HG02840 (cell line): ENCODE results near the gene DLG2.
"Not testable (repeated sequence)": the region's sequence is repeated elsewhere in the genome, so short reads cannot be mapped to it uniquely, and the experiment has no call there.

ENCODE experiments used
- ATAC-seq: cut with Tn5 transposase; IDR thresholded peaks from one replicate; pipeline ENCODE4 v1.9.1; 2021; ENCODE audit warnings: mild to moderate bottlenecking, moderate library complexity, moderate number of reproducible peaks; ENCODE audit not compliant: unreplicated experiment, low FRiP score

Gene DLG2

DNA sequence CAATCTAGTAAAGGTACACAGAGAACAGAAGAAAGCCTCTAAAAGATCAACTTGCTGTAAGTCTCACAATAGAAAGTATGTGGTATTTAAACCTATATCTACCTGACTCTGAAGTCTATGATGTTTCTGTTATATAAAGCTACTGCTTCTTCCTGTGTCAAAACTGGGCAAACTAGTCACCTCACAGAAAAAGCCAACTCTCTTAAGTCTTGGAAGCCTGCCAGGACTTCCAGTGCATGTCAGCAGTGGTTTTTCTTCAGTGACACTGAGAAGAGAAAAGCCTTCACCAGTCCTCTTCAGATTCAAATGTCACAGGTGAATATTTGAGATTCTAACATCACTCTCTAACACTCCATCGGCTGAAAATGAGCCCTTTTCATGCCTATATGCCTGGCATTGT, 808.0 kb downstream of the DLG2 start:
- no peak for ATAC-seq

DNA sequence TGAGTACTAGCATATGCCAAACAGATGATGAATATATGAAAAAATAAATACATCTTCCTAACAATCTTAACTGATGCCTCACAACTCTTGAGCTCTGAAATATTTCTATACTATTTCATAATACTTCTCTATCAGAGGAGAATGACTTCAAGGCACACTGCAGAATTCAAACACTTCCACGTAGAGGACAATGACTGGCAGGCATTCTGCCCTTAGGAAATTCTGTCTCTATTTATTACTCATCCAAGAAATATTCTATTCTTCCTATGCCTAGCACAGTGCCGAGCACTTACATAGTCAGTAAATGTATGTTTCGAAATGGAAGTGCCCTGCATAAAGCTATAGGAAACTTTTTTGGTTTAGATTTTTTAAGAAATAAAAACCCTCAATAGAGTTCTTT, 809.1 kb downstream of the DLG2 start:
- no peak for ATAC-seq

- ATAC-seq: no peak
Observed at GRCh38 chr11:84812471-84812969, 814.6 kb downstream of the DLG2 start.

- ATAC-seq: no peak
Observed at GRCh38 chr11:84806354-84806753, 820.8 kb downstream of the DLG2 start.

DNA sequence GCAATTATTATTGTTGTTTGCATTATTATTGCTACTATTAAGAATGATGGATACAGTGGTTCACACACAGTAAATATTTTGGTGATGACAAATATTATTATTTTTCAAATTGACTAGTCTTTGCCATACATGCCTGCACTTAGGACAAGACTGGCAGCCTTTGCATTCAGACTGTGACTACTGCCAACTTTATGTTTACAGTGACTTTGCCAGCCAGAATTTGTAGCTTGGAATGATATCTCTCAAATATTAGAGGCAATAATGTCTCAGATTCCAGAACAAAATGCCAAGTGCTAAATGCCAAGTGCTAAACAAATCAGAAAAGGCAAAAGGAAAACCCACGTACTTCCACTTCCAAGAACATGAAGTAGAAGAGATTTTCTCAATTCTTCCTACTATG, 823.1 kb downstream of the DLG2 start:
- ATAC-seq: no peak

DNA sequence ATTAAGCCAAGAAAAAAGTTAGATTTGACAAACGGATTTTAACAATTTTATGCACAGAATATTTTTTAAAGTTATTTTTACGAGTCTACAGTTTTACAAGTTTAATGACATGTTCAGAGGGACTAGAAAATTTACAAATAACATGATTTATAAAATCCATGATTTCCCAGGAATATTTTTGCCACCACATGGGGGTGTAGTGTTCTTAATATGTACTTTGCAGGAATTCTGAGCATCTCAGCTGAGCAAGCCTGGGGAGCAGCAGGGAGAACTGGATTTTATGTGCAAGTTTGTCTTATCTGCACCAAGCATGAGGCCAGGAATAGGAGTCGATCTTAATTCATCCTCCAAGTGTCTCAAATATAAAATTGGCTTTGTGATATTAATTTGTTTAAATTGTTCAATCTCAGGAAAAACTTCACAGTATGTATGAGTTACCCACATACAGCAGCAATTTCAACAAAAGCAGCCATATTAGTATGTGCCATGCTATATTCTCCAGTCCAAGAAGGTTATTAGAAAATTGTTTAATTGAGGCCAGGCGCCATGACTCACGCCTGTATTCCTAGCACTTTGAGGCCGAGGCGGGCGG, 826.3 kb downstream of the DLG2 start:
- no peak for ATAC-seq

DNA sequence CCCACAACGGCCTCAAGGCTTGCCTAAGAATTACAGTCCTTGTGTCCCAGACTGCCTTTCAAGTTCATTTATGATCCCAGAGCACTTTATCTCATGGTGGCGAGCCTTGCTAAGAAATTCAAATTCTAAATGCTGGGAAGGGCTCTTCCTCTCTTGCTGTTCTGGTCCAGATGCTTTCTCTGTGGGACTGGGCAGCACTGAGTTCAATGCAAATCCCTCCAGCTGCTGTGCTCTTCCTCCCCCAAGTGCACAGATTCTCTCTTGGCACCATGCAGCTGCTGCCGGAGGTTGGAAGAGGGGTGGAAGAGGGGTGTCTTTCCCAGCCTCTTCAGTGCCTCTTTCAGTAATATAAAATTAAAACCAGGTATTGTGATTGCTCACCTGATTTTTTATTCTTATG, 828.0 kb downstream of the DLG2 start:
- ATAC-seq: no peak

DNA sequence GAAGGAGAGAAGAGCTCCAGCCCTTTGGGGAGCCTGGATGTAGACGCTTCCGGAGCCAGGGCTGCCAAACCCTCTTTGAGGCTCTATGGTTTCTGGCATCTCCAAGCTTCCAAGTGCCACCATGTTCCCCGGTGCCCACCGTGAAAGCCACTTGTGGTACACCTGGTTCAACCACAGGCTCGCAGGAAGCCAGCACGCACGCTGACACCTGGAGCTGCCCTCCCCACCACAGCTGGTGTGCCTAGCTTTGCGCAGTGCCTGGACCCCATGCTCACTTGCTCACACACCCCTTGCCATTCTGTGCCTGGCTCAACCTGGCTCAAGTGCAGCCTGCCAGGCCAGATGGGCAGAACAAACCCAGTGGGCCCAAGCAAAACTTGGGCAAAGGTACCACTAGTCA, 831.4 kb downstream of the DLG2 start:
- no peak for ATAC-seq

DNA sequence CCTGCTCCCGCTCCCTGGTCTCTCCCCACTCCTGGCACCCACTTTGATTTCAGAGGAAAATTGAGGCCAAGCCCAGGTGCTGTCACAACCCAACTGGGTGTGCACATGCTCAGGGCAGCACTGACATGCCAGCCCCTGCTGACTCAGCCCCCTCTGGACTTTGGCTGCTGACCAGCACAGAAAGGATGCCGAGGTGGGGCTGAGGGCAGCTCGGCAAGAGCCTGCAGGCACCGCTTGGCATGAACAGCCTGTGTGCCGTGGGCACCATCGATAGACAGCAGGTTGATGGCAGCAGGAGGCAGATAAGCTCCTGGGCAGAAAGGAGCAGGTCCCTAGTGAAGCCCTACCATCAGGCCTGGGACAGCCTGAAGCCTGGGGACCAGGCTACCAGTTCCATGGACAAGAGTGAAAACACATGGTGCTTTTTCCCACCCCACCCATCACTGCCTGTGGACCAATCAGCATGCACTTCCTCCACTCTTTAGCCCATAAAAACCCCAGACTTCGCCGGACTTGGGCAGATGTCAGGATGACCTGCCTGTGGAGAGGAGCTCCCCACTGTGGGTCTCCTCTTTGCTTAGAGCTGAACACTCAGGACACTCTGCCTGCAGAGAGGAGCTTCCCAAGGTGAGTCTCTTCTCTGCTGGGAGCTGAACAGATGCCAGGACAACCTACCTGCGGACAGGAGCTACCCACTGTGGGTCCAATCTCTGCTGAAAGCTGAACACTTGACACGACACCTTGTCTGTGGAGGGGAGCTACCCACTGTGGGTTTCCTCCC, 832.3 kb downstream of the DLG2 start:
- ATAC-seq: no peak

DNA sequence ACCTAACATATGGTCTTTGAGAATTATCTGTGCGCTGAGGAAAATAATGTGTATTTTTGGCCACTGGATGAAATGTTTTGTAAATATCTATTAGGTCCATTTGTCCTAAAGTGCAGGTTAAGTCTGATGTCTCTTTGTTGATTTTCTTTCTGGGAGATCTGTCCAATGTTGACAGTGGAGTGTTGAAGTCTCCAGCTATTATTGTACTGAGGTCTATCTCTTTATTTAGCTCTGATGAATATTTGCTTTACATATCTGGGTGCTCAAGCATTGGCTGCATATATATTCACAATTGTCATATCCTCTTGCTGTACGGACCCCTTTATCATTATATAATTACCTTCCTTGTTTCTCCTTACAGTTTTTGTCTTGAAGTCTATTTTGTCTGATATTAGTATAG, 833.8 kb downstream of the DLG2 start:
- ATAC-seq: no peak

- no peak for ATAC-seq
Observed at GRCh38 chr11:84790849-84791427, 836.2 kb downstream of the DLG2 start.

GRCh38 chr11:84788220-84788619, 838.9 kb downstream of the DLG2 start:
- no peak for ATAC-seq

DNA sequence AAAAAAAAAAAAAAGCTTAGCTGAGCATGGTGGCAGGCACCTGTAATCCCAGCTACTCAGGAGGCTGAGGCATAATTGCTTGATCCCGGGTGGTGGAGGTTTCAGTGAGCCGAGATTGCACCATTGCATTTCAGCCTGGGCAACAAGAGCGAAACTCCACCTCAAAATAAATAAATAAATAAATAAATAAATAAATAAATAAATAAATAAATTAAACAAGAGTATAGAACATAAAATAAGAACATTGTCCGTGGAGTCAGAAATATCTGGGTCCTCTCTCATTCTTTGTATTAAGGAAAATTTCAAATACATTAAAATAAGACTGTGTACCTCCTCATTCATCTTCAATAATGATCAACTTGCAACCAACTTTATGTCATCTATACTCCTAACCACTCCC, 843.0 kb downstream of the DLG2 start:
- not testable (repeated sequence) for ATAC-seq

GRCh38 chr11:84780689-84781293, 846.4 kb downstream of the DLG2 start:
- no peak for ATAC-seq

- no peak for ATAC-seq
Observed at GRCh38 chr11:84775503-84775902, 851.6 kb downstream of the DLG2 start.

- no peak for ATAC-seq
Observed at GRCh38 chr11:84763931-84764330, 863.2 kb downstream of the DLG2 start.

GRCh38 chr11:84757711-84758110, 869.4 kb downstream of the DLG2 start:
- no peak for ATAC-seq

- no peak for ATAC-seq
Observed at GRCh38 chr11:84751371-84751770, 875.8 kb downstream of the DLG2 start.

GRCh38 chr11:84747871-84748270, 879.3 kb downstream of the DLG2 start:
- ATAC-seq: no peak

- no peak for ATAC-seq
Observed at GRCh38 chr11:84740050-84740449, 887.1 kb downstream of the DLG2 start.

- ATAC-seq: no peak
Observed at GRCh38 chr11:84724256-84724655, 902.9 kb downstream of the DLG2 start.
